NCI-H187 (cell line): ENCODE data around the gene FLYWCH2.
"Not testable (repeated sequence)": the region's sequence is repeated elsewhere in the genome, so short reads cannot be mapped to it uniquely, and the experiment has no call there.

Experiments used
- DNase-seq, 2 experiments: peaks; one replicate each; lab custom pipeline; 2025; lab: John Stamatoyannopoulos, UW

Gene FLYWCH2

GRCh38 chr16:2943716-2944115, 60.7 kb downstream of the FLYWCH2 start:
- not testable (repeated sequence) for DNase-seq

GRCh38 chr16:2946649-2947048, 63.6 kb downstream of the FLYWCH2 start:
- DNase-seq: no peak
